GM12875 (cell line): ENCODE measurements around the gene SLC19A1.

Experiments
- H3K4me3 ChIP-seq: one replicate; pipeline ENCODE4 v1.5.1; 2011; ENCODE audit warnings: low read depth, low read length, control low read depth
- TF ChIP-seq, protein P1 (sequence below): IDR thresholded peaks from 2 replicates; pipeline ENCODE4 v1.5.1; 2011; ENCODE audit warnings: low read depth, mild to moderate bottlenecking, control low read depth, inconsistent platforms, low read length, moderate library complexity, borderline replicate concordance; ENCODE audit not compliant: insufficient read depth

The SLC19A1 gene

DNA sequence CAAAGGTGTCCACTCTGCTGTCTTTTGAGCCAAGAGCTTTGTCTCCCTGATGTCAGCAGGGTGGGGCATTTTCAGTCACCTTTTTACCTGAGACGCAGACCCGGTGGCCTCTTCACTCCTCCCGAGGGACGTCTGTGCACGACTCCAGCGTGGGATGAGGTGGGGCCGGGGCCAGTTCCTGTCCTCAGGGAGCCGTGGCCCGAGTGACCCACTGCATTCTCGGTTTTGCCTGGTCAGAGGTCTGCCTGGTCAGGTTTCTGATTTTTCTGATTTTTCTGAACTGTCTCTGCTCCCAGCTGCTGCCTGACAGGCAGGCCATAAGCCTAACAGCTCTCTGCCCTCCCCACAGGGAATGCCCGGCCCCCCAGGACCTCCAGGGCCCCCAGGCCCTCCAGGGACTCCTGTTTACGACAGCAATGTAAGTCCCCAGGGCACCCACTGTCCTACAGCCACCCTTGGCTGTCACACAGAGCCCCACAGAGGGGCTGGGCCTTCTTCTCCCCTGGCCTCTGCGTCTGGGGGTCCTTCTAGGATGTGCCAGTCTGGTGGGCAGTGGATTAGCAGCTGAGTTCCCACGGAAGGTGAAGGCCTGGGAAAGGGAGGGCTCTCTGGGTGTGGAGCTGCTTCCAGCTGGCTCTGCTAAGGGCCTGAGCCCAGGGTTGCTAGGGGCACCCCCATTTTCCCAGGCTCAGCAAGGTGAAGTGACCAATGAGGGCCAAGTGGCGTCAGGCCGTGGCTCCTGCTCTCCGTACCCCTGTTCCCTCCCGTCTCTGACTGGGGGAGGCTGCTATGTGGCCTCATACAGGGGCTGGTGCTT lies 45.9 kb downstream of the SLC19A1 start:
- H3K4me3 ChIP-seq, result no peak overlapping the region
- TF ChIP-seq, protein P1, sequence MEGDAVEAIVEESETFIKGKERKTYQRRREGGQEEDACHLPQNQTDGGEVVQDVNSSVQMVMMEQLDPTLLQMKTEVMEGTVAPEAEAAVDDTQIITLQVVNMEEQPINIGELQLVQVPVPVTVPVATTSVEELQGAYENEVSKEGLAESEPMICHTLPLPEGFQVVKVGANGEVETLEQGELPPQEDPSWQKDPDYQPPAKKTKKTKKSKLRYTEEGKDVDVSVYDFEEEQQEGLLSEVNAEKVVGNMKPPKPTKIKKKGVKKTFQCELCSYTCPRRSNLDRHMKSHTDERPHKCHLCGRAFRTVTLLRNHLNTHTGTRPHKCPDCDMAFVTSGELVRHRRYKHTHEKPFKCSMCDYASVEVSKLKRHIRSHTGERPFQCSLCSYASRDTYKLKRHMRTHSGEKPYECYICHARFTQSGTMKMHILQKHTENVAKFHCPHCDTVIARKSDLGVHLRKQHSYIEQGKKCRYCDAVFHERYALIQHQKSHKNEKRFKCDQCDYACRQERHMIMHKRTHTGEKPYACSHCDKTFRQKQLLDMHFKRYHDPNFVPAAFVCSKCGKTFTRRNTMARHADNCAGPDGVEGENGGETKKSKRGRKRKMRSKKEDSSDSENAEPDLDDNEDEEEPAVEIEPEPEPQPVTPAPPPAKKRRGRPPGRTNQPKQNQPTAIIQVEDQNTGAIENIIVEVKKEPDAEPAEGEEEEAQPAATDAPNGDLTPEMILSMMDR, result no peak

- no peak overlapping the region for H3K4me3 ChIP-seq
- TF ChIP-seq, protein P1, result no peak
Measured at GRCh38 chr21:45494851-45495680, 47.2 kb downstream of the SLC19A1 start.

DNA sequence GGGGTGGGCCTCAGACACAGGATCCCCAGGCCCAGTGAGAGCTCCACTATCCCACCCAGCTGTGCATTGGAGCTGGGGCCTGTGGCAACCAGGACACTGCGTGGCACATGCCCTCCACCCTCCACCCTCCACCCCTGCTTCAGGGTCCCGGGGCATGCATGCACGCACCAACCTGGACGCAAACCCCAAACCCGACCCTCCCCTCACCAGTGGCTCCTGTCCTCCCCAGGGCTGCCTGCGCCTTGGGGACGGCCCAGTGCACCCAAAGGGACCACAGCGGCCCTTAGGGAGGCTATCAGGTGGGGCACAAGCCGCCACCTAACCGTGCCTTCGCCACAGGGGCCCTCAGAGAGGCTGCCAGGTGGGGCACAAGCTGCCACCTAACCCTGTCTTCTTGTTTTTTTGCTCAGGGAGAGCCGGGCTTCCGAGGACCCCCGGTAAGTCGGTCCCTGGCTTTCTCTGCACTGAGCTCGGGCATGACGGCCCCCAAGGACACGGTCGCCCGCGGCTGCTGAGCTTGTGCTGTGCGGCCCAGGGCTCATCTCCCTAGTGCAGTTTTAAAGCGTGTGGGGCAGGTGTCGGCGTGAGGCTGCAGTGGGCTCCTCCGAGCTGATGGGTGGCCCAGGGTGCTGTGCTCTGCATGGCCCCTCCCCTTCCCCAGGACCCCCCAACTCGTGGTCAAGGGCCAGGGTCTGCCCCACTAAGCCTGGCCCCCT lies 47.9 kb downstream of the SLC19A1 start:
- H3K4me3 ChIP-seq, result no peak overlapping the region
- TF ChIP-seq, protein P1, result no peak

GRCh38 chr21:45493401-45494001 lies 48.7 kb downstream of the SLC19A1 start:
- H3K4me3 ChIP-seq, result no peak overlapping the region
- TF ChIP-seq, protein P1, result no peak

DNA sequence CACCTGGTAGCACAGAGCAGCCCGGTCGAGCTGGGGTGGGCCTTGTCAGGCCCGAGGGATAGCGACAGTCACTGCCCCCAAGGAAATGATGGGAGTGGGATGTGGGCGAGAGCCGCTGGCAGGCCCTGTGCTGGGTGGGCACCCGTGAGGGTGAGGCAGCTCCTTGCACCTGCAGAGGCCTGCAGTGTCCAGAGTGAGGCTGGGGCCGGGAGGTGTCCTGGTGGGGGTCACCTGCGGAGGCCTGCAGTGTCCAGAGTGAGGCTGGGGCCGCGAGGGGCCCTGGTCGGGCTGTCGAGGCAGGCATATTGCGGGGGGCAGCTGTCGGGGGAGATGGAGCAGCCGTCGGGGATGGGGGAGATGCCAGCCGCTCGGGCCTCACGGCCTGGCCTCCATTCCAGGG lies 49.5 kb downstream of the SLC19A1 start:
- no peak overlapping the region for H3K4me3 ChIP-seq
- TF ChIP-seq, protein P1, result no peak

DNA sequence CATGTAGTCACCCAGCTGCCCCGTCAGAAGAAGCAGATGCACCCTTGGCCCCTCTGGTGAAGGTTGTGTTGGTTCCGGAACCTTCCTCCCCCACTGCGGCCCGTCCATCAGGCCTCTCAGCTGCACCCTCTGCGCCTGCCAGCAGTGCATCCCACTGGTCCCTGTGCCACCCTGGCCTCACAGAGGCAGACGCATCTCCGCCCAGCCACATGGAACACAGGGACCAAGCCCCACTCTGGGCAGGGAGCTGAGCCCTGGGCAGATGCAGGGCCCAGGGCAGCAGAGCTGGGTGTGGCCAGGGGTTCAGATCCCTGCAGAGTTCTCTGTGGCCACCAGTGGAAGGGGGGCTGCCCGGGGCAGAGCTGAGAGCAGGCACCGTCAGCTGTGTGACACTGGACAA lies 50.6 kb downstream of the SLC19A1 start:
- H3K4me3 ChIP-seq, result no peak overlapping the region
- TF ChIP-seq, protein P1, result no peak
